Skeletal muscle satellite cell (primary cell): ENCODE results near the gene PRDM11.

Experiments used
- H3K27me3 ChIP-seq: 2 replicates; pipeline ENCODE4 v1.7.0; 2013; ENCODE audit warnings: low read length; ENCODE audit not compliant: control insufficient read depth, insufficient read depth
- H3K36me3 ChIP-seq: 2 replicates; pipeline ENCODE4 v1.7.0; 2013; ENCODE audit warnings: mild to moderate bottlenecking, control low read depth, low read length; ENCODE audit not compliant: insufficient read depth
- H3K4me1 ChIP-seq: 2 replicates; pipeline ENCODE4 v1.7.0; 2013; ENCODE audit warnings: low read length; ENCODE audit not compliant: control insufficient read depth, insufficient read depth
- H3K4me2 ChIP-seq: 2 replicates; pipeline ENCODE4 v1.7.0; 2013; ENCODE audit warnings: mild to moderate bottlenecking, low read length
- H3K4me3 ChIP-seq: 2 replicates; pipeline ENCODE4 v1.7.0; 2013; ENCODE audit warnings: low read length
- H3K9ac ChIP-seq: 2 replicates; pipeline ENCODE4 v1.7.0; 2013; ENCODE audit warnings: mild to moderate bottlenecking, low read depth, low read length, moderate library complexity
- H3K9me3 ChIP-seq: replicated peaks from 2 replicates; pipeline ENCODE4 v1.7.0; 2013; ENCODE audit warnings: mild to moderate bottlenecking, control low read depth, low read length

PRDM11 gene

DNA sequence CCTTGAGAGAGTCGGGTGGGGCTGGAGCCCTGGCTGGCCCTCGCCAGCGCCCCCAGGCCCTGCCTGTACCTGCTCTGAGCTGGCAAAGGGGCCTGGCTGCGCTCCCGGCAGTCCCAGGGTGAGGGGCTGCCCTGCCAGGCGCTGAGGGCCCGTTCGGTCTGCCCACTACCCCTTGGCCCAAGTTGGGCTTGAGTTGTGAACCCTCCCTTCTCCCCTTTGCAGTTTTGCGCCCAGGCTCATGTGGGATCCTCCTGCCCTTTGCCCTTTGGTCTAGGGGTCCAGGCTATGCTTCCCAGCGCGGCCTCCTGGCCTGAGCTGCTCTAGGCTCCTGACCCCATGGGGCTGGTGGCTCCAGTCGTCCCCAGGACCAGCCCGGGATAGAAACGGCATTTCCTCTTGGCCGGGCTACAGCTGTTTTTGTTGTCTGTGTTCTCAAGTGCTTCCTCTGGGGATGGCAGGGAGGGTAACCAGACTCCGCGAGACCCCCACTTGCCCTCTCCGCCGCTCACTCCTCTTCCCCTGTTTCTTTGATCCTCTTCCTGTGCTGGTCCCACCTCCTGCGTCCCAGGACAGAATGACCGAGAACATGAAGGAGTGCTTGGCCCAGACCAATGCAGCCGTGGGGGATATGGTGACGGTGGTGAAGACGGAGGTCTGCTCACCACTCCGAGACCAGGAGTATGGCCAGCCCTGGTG is 34.9 kb downstream of the PRDM11 start:
- Histone ChIP-seq H3K9me3 (no peaks in the 10 kb centered on the region), H3K4me1 (peaks cover 12% of the 10 kb centered on the region), H3K4me3 (peak overlapping the region; percentile 64), H3K9ac (peak overlapping the region; percentile 76), H3K4me2 (peak overlapping the region; percentile 83), H3K36me3 (no peaks in the 10 kb centered on the region), H3K27me3 (no peaks in the 10 kb centered on the region)

DNA sequence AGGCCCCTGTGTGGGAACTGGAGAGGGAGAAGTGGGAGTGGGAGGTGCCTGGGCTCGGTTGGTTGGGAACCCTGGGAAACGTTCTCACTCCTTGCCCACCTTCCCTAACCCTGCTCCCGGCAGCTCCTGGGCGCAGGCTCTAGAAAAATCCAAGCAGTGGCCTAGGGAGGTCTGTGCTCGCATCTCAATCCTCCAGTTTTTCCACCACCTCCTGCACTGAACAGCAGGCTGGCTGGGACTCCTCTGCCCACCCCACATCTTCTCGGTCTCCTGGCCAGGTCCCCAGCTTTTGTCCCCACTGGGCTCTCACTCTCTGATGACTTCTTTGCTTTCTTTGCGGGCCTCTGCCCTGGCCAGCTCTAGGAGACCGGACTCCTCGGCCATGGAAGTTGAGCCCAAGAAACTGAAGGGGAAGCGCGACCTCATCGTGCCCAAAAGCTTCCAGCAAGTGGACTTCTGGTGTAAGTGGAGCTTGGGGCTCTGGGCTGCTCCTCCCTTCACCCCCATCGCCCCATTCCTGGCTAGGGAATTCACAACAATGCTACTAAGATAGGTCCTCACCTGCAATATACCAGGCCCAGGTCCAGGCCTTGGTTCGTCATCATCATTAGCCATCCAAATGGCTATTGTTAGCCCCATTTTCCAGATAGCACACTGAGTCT is 35.6 kb downstream of the PRDM11 start:
- H3K9ac ChIP-seq: no peak overlapping the region
- H3K9me3 ChIP-seq: no peaks in the 10 kb centered on the region
- H3K4me3 ChIP-seq: no peak overlapping the region
- H3K36me3 ChIP-seq: no peaks in the 10 kb centered on the region
- H3K4me1 ChIP-seq: peaks cover 12% of the 10 kb centered on the region
- H3K27me3 ChIP-seq: no peaks in the 10 kb centered on the region
- no peak overlapping the region for H3K4me2 ChIP-seq

DNA sequence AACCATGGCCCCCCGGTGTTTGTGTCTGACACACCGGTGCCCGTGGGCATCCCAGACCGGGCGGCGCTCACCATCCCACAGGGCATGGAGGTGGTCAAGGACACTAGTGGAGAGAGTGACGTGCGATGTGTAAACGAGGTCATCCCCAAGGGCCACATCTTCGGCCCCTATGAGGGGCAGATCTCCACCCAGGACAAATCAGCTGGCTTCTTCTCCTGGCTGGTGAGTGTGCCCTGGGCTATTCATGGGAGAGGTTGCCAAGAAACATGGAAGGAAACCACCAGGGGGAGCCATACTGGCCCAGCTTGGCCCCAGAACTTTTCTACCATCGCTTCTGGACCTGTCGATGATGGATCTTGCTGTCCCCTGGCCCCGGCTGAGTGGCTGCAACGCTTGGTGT is 36.5 kb downstream of the PRDM11 start:
- no peak overlapping the region for H3K9ac ChIP-seq
- H3K4me1 ChIP-seq: peaks cover 12% of the 10 kb centered on the region
- H3K4me3 ChIP-seq: no peak overlapping the region

DNA sequence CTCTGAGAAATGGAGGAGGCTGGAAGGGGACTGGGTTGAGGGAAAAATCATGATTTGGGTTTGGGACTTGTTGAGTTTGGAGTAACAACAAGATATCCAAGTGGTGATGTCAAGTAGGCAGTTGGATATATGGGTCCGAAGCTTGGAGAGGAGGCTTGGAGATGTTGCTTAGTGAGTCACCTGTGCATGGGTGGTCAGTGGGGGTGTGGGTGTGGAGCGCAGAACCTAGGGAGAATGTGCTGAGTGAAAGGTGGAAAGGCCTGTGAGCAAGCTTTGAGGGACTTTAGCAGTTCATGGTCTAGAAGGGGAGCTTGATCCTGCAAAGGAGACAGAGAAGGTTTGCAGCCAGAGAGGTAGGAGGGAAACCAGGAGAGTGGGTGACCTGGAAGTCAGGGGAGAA is 38.2 kb downstream of the PRDM11 start:
- H3K36me3 ChIP-seq: no peaks in the 10 kb centered on the region
- no peak overlapping the region for H3K9ac ChIP-seq

More for the DNA sequence above, 36.5 kb downstream of the PRDM11 start:
- H3K36me3 ChIP-seq: no peaks in the 10 kb centered on the region
- no peaks in the 10 kb centered on the region for H3K27me3 ChIP-seq
- no peaks in the 10 kb centered on the region for H3K9me3 ChIP-seq
- no peak overlapping the region for H3K4me2 ChIP-seq

DNA sequence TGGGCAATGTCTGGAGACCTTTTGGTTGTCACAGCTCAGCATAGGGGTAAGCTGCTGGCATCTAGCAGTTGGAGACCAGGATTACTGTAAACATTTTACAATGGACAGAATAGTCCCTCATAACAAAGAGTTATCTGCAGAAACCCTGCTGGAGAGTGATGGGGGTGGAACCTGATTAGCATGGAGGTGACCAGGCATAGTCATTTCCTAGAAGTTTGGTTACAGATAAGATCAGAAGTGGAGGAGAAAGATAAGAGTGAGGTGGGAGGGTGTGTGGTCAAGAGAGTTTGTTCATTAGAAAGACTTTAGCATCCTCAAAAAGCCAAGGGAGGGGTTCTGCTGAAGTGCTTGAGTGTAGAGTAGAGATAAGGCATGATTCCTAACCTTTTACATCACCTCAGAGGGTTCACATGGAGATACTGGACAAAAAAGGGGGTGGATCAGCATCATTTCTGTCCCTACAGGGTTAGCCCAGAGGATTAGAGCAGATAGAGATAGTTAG is 38.8 kb downstream of the PRDM11 start:
- H3K9ac ChIP-seq: no peak overlapping the region
- no peak overlapping the region for H3K4me3 ChIP-seq
- no peaks in the 10 kb centered on the region for H3K27me3 ChIP-seq
- H3K36me3 ChIP-seq: no peaks in the 10 kb centered on the region
- H3K4me2 ChIP-seq: no peak overlapping the region
- no peaks in the 10 kb centered on the region for H3K9me3 ChIP-seq
- peaks cover 5% of the 10 kb centered on the region for H3K4me1 ChIP-seq

More for the DNA sequence above, 38.2 kb downstream of the PRDM11 start:
- no peak overlapping the region for H3K4me2 ChIP-seq
- H3K4me3 ChIP-seq: no peak overlapping the region
- H3K27me3 ChIP-seq: no peaks in the 10 kb centered on the region
- H3K4me1 ChIP-seq: peaks cover 10% of the 10 kb centered on the region
- no peaks in the 10 kb centered on the region for H3K9me3 ChIP-seq

DNA sequence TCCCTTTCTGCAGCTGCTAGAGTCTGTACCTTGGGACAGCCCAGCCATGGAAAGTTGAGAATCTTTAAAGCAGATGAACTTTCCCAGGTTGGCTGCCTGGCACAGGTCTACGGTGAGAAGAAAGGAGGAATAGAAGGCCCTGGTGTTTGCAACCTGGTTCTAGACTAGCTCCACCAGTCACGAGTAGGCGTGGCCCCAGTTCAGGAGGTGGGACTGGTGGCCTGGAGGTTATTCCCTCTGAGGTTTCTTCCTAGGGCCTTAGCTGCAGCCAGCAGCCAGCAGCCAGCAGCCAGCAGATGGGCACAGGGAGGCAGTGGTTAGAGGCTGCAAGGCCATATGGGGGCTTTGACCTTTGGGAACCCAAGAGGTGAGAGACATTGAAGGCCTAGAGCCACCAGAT is 40.9 kb downstream of the PRDM11 start:
- Histone ChIP-seq H3K9ac (no peak overlapping the region), H3K27me3 (no peaks in the 10 kb centered on the region), H3K36me3 (no peaks in the 10 kb centered on the region), H3K4me2 (no peak overlapping the region), H3K4me3 (no peak overlapping the region), H3K4me1 (no peaks in the 10 kb centered on the region), H3K9me3 (no peaks in the 10 kb centered on the region)

DNA sequence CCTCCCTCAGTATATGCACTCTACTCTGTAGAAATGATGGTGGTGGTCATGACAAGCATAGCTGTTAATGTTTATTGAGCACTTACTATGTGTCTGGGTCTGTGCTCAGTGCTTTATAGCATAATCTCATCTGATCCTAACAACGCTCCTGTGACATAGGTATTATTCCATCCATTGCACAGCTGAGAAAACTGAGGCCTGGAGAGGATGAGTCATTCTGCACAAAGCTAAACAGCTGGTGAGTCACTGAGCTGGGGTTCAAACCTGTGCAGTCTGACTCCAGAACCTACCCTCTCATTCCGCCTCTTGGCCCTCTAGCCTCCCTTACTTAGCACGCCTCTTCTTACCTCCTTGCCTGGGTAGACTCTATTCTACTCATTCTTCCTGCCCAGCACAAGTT is 41.7 kb downstream of the PRDM11 start:
- Histone ChIP-seq H3K4me1 (no peaks in the 10 kb centered on the region), H3K4me3 (no peak overlapping the region), H3K9ac (no peak overlapping the region), H3K36me3 (no peaks in the 10 kb centered on the region), H3K4me2 (no peak overlapping the region), H3K9me3 (no peaks in the 10 kb centered on the region), H3K27me3 (no peaks in the 10 kb centered on the region)

DNA sequence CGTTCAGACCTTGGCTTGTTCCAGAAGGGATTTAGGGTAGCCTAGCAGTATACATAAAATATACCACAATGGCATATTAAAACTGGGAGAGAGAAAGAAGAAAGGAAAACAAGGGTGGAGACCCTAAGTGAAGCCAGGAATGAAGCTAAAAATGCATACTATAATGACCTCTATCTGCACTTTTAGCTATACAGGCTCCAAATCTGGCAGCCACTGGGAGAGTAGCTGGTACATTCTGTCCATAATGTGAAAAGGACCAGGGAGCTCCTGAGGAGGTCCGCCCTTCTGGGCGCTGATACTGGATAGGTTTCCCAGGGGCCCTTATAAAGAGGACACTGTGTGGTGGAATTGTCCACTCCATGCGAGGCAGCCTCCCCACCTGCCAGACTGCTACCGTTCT is 42.8 kb downstream of the PRDM11 start:
- no peaks in the 10 kb centered on the region for H3K4me1 ChIP-seq

DNA sequence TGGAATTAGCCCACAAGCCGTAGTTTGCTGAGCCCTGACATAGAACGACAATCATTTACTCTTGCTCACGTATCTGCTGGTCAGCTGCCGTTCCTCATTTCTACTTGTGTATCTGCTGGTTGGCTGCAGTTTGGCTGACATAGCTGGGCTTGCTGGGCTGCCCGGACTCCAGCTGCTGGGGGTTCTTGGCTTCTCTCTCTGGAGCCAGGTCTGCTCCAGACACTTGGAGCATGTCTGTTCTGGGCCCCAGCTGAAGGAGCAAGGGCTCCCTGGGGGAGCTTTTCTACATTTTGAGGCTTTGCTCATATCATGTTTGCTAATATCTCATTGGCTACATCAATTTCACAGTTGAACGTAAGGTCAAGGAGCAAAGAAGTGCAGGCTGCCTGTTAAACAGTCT is 47.3 kb downstream of the PRDM11 start:
- no peaks in the 10 kb centered on the region for H3K27me3 ChIP-seq
- H3K36me3 ChIP-seq: no peaks in the 10 kb centered on the region
- no peak overlapping the region for H3K4me3 ChIP-seq
- no peak overlapping the region for H3K4me2 ChIP-seq
- no peak overlapping the region for H3K9ac ChIP-seq
- H3K9me3 ChIP-seq: no peaks in the 10 kb centered on the region
- H3K4me1 ChIP-seq: no peaks in the 10 kb centered on the region

More for the DNA sequence above, 42.8 kb downstream of the PRDM11 start:
- Histone ChIP-seq H3K9me3 (no peaks in the 10 kb centered on the region), H3K27me3 (no peaks in the 10 kb centered on the region), H3K4me2 (no peak overlapping the region), H3K9ac (no peak overlapping the region), H3K36me3 (no peaks in the 10 kb centered on the region), H3K4me3 (no peak overlapping the region)

DNA sequence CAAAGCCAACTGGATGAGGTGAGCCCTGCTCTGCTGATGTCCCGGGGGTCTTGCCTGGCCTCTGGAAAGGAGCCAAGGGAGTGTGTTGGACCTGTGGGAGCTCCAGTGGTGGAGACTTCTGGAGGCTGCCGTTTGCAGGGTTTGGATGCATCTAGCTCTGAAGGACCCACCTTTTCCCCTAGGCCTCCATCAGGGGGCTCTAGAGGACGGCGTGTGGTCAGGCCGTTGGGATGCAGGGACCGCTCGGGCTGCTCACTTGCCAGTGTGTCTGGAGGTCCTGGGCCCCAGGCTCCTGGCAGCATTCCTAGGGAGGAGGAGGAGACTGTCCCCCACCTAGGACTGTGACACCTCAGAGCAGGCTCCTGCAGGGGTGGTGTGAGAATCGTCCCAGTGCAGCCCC is 58.3 kb downstream of the PRDM11 start:
- H3K4me1 ChIP-seq: peaks cover 8% of the 10 kb centered on the region
- H3K4me3 ChIP-seq: no peak overlapping the region
- no peaks in the 10 kb centered on the region for H3K9me3 ChIP-seq
- no peaks in the 10 kb centered on the region for H3K36me3 ChIP-seq
- no peak overlapping the region for H3K4me2 ChIP-seq
- no peak overlapping the region for H3K9ac ChIP-seq
- no peaks in the 10 kb centered on the region for H3K27me3 ChIP-seq

DNA sequence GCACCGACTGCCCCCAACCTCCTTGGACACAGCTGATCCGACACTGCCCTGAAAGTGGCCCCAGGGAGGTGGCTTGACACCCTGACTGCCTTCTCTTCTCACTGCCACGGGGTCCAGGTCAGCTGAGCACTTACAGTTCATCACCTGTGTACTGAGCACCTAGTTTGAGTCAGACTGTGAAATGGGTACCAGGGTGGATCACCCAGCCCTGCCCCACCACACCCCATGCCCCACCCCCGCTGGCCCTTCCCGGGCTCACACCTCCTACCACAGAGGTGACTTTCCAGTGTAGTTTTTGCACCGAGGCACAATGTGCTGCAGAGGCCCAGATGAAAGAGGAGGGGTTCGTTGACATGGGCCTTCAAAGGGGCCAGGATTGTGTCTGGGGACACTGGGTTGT is 59.5 kb downstream of the PRDM11 start:
- Histone ChIP-seq H3K9me3 (no peaks in the 10 kb centered on the region), H3K4me2 (no peak overlapping the region), H3K4me1 (peaks cover 15% of the 10 kb centered on the region), H3K27me3 (no peaks in the 10 kb centered on the region), H3K9ac (no peak overlapping the region), H3K4me3 (no peak overlapping the region), H3K36me3 (no peaks in the 10 kb centered on the region)

DNA sequence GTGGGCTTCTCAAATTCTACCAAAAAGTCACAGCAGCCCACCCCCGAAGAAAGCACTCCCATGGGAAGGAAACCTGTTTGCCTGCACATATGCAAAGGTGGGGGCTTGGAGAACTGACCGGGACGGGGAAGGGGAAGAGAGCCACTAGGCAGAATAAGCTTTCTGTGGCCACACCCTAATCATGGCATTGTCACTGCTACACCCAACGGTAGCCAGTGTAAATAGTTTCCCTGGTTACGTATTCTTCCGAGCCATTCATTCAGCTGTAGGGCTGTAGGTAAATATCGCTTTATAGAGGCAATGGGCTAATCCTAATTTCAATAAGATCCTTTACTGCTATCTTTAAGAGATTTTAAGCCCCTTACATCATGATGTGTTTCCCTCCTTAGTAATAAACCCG is 61.7 kb downstream of the PRDM11 start:
- Histone ChIP-seq H3K9ac (no peak overlapping the region), H3K4me3 (no peak overlapping the region), H3K4me1 (peaks cover 15% of the 10 kb centered on the region), H3K4me2 (no peak overlapping the region), H3K36me3 (peaks cover 2% of the 10 kb centered on the region), H3K9me3 (no peaks in the 10 kb centered on the region), H3K27me3 (no peaks in the 10 kb centered on the region)
